Activated CD4-positive, alpha-beta T cell treated with anti-CD3 and anti-CD28 coated beads for 48 hours (primary cell): Measurements from ENCODE around the gene CDR2L.
"Not testable (repeated sequence)": the region's sequence is repeated elsewhere in the genome, so short reads cannot be mapped to it uniquely, and the experiment has no call there.

Experiments used
- DNase-seq: peaks from one replicate; pipeline ENCODE4 v3.0.0-alpha.2; 2020

Gene CDR2L

DNA sequence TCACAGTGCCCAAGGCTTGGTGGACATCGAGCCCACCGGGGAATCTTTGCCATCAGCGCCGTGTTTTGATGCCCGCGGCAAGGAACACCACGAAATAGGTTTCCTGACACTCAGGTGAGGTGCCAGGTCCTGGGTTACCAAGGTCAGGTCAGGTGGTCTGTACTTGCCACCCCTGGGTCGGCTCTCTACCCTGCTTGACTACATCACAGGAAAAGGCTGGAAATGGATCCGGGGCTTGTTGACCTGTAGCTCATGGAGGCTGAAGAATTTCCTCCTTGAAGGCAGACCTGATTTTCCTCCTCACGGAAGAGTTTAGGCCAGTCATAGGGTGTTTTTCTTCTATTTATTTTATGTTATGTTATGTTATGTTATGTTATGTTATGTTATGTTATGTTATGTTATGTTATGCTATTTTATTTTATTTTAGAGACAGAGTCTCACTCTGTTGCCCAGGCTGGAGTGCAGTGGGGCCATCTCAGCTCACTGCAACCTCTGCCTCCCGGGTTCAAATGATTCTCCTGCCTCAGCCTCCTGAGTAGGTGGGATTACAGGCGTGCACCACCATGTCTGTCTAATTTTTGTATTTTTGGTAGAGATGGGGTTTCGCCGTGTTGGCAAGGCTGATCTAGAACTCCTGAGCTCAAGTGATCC is 4.6 kb upstream of the CDR2L start:
- not testable (repeated sequence) for DNase-seq

DNA sequence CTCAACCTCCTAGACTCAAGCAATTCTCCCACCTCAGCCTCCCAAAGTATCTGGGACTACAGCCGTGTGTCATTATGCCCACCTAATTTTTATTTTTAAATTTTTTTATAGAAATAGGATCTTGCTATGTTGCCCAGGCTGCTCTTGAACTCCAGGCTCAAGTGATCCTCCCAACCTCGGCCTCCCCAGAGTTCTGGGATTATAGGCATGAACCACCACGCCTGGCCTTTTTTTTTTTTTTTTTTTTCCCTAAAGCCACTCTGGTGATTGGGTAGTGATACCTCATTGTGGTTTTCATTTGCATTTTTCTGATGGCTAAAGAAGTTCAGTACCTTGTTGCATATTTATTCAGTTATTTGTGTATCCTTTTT is 1.2 kb upstream of the CDR2L start:
- no peak for DNase-seq

DNA sequence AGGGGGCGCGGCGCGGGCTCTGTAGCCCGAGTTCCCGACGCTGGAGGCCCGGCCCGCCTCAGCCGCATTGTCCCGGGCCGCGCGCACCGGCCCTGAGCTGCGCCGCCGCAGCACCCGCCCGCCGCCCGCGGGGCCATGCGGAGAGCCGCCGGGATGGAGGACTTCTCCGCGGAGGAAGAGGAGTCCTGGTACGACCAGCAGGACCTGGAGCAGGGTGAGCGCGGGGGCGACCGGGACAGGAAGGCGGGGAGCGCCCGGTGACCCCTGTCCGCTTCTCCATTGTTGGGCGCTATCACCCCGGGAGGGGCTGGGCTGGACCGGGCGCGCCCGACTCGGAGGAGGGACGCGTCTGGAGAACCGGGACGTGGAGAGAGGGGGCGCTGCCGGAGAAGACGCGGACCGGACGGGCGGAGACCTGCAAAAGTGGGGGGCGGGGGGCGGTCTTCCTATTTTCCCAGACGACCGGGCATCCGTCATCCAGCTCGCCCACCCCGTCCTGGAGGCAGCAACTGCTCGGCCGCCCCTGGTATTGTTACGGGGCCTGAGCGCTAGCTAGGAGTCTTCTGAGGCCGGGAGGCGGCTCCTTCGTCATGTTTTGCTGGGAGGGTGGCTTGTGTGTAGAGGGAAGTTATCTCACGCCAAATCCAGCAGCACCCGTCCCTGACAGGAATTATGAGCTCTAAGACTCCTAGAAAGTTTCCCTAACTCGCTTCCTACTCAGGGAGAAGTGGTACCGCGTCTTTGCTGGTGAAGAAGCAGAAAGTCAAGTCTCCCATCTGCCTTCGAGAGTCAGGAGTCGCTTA is 678 bp downstream of the CDR2L start:
- DNase-seq = peak; percentile 17

DNA sequence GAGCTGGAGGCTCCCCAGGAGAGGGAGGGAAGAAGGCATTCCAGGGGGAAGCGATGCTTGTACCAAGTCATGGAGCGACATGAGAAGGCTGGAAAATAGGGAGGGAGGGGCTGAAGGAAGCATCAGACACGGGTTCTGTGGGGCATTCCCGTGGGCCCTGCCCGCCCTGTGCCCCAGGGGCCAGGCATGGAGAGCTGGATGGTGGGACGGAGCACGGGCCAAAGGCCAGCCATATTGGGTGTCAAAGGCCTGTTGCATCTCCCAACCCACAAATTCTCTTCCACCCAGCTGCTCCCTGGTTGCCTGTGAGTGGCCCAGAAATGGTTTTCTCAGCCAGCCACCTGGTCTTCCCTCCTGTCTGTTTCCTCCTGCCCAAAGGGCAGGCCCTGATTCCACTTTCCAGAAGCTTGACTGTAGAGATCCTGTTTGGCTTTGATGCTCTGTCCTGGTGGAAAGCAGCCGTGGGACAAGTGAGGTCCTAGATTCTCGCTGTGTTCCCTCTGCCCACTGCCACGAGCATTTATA is 3.2 kb downstream of the CDR2L start:
- DNase-seq = no peak

DNA sequence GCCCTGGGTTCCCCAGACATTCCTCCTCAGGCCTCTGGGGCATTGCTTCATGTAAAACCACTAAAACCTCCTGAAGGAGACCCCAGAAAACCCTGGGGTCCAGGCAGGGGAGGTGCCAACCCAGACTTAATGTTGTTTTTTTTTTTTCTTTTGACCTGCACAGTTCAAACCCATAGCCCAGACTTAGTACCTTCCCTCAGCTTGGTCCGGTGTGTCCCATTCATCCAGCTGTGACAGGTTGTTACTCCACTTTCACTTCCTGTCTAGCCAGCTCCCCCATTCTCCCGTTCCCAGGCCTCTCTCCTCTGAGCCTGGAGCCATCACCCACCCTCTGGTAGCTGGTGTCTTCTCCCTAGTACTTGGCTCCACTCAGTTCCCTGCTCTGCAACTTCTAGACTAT is 4.8 kb downstream of the CDR2L start:
- DNase-seq = no peak

DNA sequence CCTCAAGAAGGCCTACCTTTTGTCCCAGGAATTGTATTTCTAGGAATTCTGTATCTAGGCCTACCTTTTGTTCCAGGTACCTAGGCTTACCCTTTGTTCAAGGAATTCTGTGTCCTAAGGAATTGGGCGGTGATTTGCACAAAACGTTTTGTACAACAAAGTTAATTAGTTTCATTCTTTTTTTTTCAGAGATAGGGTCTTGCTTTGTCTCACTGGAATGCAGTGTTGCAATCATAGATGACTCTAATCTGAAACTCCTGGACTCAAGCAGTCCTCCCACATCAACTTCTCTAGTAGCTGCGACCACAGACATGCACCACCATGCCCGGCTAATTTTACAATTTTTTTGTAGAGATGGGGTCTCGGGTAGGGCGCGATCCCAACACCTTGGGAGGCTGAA is 7.0 kb downstream of the CDR2L start:
- DNase-seq = no peak

DNA sequence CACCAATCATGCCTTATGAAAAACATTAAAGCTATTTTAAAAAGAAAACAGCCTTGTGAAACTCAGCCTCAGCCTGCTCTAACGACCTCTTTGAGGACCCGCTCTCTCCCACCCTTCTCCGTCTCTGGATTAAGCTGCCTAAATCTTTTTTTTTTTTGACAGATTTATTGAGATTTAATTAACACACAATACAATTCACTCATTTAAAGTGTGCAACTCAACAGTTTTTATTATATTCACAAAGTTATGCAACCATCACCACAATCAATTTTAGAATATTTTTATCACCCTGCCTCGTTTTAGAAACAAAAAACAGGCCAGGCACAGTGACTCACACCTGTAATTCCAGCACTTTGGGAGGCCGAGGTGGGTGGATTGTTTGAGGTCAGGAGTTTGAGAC is 8.4 kb downstream of the CDR2L start:
- DNase-seq = no peak

DNA sequence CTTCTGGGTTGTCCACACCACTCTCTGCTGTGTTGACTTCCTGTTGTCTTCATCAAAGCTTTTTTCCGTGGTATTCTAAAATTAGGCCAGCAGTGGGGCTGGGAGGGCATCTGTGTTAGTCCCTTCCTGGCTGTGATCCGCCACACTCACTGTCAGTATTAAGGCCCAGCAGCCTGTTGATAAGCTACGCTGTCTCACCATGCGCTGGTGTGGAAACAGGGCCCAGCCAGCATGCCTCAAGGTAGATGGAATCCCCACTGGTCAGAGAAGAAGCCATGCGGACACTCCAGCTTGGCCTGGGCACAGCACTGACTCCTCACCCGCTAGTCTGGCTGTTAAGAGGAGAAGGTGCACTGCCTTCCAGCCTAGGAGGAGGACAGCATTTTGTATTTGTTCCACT is 11.4 kb downstream of the CDR2L start:
- DNase-seq = no peak

DNA sequence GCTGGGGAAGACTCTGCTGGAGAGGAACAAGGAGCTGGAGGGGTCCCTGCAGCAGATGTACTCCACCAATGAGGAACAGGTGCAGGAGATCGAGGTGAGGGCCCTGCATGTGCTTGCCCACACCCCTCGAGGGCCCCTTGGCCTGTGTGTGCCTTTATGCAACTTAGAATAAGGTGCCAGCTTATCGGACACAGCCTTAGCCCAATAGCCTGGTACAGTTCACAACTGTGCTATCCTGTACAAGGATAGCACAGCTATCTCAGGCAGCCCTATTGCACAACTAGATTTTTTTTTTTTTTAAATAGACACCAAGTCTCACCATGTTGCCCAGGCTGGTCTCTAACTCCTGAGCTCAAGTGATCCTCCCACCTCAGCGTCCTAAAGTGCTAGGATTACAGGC is 12.1 kb downstream of the CDR2L start:
- no peak for DNase-seq

DNA sequence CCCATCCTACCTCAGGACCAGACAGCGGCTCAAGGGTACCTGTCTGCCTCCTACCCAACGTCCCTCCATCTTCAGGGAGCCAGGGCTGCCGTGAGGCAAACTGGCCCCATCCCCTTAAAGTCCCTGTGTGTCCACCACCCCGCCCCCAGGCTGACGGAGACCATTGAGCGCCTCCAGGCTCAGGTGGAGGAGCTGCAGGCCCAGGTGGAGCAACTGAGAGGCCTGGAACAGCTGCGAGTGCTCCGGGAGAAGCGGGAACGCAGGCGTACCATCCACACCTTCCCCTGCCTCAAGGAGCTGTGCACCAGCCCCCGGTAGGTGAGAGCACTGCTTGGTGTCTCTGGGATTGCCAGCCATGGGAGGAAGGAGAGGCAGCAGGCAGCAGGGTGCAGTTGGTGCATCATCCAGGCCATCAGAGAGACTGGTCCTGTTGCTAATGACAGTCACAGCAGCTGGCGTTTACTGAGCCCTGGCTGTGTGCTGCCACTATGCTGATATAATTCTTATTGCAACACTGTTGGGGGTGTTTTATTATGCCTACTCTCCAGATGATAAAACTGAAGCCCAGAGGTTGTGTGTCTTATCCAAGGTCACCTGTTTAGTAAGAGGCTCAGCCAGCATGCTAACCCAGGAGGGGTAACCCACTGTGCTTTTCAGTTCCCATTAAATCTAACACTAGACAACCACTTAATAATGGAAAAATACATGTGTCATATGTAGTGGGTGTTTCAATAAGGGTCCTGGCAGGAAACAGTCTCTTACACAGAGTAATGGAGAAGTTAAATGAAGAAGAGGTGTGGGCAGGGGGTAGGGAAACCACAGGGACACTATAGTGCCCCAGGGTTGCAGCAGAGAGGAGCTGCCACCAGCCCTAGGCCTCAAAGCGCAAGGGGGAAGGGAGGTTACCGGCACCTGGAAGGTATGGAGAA is 14.7 kb downstream of the CDR2L start:
- DNase-seq = no peak

DNA sequence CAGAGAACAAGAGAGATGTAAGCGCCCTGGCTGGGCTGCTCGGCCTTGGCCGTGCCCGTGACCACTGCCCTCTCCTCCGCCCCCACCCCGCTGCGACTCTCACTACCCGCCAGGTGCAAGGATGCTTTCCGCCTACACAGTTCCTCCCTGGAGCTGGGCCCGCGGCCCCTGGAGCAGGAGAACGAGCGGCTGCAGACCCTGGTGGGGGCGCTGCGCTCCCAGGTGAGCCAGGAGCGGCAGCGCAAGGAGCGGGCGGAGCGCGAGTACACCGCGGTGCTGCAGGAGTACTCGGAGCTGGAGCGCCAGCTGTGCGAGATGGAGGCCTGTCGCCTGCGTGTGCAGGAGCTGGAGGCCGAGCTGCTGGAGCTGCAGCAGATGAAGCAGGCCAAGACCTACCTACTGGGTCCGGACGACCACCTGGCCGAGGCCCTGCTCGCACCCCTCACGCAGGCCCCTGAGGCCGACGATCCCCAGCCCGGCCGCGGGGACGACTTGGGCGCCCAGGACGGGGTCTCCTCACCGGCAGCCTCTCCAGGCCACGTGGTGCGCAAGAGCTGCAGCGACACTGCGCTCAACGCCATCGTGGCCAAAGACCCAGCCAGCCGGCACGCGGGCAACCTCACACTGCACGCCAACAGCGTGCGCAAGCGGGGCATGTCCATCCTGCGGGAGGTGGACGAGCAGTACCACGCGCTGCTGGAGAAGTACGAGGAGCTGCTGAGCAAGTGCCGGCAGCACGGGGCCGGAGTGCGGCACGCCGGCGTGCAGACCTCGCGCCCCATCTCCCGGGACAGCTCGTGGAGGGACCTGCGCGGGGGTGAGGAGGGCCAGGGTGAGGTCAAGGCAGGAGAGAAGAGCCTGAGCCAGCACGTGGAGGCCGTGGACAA is 15.9 kb downstream of the CDR2L start:
- no peak for DNase-seq

DNA sequence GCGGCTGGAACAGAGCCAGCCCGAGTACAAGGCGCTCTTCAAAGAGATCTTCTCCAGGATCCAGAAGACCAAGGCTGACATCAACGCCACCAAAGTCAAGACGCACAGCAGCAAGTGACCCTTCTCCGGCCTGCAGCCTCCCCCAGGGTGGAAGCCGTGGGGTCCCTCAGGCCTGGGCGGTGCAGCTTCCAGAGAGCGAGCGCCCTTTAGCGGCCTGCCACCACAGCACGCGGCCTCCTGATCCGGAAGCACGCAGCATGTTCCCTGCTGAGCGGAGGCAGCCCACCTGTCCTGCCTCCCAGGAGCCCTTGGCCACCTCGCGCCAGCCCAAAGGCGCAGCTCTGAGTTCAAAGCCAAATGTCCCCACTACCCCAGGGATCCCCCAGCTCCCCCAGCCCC is 16.5 kb downstream of the CDR2L start:
- no peak for DNase-seq

DNA sequence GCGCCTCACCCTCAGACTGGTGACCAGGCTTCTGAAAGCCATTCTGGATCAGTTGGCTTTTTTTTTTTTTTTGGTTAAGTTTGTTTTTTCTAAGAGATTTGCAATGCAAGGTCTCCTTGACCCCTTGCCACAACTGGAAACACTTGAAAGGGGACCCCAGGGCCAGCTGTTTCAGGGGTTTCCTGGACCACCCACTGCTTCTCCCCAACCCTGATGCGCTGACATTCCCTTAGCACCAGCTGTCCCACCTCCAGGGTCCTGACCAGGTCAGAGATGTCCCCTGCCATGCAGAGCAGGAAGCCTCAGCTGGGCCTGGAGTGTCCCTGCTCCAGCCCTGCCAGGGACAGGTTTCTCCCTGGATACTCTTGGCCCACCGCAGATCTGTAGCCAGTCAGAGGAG is 16.9 kb downstream of the CDR2L start:
- no peak for DNase-seq

DNA sequence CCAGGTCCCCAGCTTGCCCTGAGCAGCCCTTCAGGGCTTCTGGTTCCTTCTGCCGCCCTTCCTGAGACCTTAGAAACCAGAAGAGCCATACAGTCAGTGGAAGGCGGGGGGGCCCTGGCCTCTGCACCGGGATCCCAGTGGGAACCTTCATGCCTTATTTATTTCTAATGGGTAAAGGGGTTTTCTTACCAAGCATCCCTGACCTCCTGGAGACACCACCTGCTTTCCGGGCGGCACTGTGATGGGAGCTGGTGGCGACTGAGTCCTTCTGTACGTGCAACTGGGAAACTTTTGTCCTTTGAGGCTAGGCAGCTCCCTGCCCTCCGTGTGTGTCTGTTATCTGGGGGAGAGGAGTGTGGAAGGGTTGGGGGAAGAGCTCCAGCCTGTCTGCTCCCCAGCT is 17.9 kb downstream of the CDR2L start:
- DNase-seq = no peak

DNA sequence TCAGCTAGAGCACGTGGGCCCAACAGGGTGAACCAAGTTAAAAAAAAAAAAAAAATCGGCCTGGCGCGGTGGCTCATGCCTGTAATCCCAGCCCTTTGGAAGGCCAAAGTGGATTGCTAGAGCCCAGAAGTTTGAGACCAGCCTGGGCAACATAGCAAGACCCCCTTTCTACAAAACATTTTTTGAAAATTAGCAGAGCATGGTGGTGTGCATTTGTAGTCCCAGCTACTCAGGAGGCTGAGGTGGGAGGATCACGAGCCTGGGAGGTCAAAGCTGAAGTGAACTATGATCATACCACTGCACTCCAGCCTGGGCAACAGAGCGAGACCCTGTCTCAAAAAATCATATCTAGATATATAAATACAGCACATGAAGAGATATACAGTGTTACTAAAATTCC is 18.7 kb downstream of the CDR2L start:
- not testable (repeated sequence) for DNase-seq

DNA sequence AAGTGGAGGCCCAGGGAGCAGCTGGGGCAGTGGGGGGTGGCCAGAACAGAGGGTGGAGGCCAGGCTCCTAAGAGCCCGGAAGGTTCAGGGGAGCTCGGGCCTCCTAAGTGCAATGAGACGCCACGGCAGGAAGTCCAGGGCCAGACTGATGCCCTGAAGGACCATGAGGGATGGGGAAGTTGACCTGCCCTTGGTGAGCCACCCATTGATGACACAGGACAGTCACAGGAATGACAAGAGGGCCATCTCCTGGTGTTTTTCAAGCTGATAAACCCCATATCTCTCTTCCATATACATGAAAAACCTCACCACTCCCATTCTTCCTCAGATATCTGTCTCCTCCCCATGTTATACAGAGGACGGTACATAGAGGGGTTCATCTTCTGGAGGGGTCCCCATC is 19.2 kb downstream of the CDR2L start:
- DNase-seq = no peak

DNA sequence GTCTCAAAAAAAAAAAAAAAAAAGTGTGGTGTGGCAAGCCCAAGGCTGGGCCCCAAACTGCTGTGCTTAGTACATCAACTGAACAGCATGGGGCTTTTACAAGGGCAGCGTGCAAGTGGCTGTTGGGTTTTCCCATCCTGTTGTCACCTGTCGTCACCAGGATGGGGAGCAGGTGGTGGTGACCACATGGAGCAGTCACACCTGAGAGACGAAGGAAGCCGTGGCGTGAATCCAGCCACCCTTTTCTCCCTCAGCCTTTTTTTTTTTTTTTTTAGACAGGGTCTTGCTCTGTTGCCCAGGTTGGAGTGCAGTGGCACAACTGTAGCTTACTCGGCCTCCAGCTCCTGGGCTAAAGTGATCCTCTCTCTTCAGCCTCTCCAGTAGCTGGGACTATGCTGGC is 20.9 kb downstream of the CDR2L start:
- no peak for DNase-seq

DNA sequence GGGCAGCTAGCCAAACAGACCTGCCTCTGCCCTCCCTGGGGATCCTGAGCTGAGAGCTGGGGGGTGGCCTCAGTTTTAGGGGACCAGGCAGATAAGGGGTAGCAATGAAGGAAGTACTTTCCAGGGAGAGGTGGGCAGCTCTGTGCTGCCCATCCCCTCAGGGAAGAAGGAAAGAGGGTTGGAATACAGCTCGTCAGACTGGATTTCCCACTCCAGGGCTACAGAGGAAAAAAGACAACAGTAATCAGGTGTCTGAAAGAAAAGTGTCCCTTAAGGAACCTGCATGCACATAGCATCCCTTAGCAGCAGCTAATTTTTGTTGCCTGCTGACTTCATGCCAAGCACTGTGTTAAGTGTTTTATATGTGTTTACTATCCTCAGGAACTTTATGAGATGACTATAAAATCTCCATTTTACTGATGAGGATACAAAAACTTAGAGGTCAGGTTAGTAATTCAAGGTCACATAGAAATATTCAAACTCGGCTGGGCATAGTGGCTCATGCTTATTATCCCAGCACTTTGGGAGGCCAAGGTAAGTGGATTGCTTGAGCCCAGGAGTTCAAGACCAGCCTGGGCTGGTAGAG is 21.8 kb downstream of the CDR2L start:
- no peak for DNase-seq

DNA sequence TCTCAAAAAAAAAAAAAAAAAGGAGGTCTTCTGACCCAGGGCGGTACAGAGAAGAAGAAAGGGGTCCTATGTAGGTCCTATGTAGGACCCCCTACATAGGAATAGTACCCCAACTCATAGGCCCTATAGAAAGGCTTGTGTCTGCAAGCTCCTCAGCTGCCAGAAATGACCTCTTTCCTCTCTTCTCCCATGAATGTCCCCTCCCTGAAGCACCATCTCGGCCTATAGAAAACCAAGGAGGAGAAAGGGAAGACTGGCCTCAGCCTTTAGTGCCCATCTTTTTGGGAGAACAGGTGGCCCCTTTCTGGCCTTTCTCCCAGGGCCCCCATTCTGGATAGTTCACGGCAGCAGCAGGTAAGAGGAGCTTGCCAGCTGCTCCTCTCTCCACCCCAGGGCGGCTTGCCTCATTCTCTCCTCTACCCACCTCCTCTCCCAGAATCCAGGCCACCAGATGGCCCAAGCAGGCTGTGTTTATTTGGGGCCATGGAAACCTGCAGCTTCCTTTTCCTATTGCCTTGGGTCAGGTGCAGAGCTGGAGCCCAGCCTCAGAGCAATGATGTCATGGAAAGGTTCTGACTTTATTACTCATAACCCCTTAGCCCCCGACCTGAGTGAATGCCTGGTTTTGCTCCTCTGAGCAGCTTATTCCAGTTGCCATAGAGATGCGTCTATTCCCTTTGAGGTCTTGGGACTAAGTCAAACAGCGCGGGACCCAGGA is 23.4 kb downstream of the CDR2L start:
- peak; percentile 29 for DNase-seq

DNA sequence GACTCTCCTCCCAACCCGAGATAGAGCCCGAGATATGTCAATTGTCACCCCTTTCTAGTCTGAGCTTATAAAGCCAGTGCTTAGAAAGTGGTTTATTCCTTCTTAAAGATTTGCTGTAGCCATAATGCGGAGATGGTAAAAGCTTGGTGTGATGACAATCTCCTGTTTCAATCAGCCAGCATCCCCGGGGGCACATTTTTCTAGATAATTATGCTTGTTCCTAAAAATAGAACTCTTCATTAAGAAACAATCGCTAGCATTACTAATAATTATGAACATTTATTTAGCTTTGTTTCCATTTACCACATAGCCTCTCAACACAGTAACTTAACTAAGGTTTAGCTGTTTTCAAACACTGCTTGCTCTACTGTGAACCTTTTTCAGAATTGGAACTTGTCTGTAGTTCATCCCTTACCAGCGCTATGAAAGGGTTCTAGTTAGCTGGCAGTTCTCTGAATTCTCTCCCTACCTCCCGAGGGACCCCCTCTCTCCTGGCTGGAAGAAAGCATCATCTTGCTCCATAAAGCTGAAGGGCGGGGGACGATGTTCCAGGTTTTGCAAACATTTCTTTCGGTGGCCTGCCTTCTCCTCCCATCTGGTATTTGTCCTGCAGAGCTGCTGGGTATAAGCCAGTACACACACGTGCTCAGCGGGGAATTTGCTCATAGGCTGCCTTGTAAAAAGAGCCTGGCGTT is 24.1 kb downstream of the CDR2L start:
- no peak for DNase-seq

DNA sequence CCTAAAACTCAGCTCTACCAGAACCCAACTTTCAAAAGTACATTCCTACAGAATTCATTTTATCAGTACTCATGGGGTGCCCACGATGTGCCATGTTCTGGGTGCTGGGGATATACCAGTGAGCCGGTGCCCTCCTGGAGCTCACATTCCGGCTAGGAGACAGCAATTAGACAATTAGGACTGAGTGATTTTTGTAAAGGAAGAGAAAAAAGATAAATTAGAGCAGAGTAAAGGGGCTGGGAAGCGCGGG is 24.6 kb downstream of the CDR2L start:
- DNase-seq = no peak
